ENCODE results near the gene TNFAIP8. TPM values are rescaled to one million over a fixed set of nuclear protein-coding genes. Genes with fewer than 3 reads are reported as not detected.

TNFAIP8 gene
- total RNA-seq, 1 donor from 2014 or later, result 40.6 TPM

DNA sequence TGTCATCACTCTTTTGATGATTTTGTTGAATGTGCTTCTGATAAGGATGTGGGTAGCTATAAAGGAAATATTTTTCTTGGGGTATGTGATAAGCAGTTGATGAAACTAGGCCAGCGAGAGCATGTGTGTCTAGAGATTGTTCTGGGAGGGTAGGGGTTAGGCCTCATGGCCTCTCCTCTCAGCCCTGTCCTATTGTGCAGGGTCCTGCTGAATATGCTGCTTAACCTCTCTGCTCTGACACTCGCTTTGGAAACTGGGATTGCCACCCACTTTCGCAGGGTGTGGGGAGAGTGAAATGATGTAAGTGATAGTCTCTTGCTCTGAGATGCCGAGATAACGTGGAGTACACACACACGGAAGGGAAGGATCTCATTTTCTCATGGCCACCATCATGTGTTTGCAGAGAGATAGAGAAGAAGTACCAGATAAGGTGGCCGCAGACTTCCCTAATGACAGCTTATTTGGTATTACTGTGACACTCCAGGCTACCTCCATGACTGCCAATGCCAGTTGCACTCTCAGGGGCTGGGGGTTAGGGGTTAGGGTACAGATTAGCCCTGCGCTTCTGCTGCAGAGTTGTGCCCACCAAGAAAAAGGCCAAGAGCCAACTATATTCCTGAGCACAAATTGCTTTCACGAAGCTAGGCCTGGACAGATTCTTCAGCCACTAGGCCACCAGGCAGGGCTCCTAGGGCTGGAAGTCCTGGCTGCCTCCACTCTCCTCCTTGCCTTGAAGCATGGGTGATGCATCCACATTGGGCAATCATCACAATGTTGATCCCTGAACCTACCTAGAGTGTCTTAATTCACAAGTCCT is 25.2 kb upstream of the TNFAIP8 start:
- Histone ChIP-seq H3K4me2 (no peak overlapping the region), H3K4me1 (peaks cover 20% of the 10 kb centered on the region), H2AFZ (replicated peaks) (no peak overlapping the region), H3K79me2 (ENCODE audit: low read depth) (no peaks in the 10 kb centered on the region), H3K27ac (no peak overlapping the region), H3F3A (ENCODE audit: low read depth) (no peaks in the 10 kb centered on the region), H4K20me1 (ENCODE audit: low read depth) (no peaks in the 10 kb centered on the region), H3K27me3 (no peaks in the 10 kb centered on the region), H3K9ac (no peak overlapping the region), H3K36me3 (no peaks in the 10 kb centered on the region), H3K9me3 (ENCODE audit: low read depth) (no peaks in the 10 kb centered on the region), H3K4me3 (no peak overlapping the region)
- Mint-ChIP-seq H3K9me3 (no peaks in the 10 kb centered on the region), H3K27me3 (ENCODE audit: insufficient read depth, low read depth) (peaks cover 2% of the 10 kb centered on the region), H3K4me3 (no peak overlapping the region), H3K36me3 (peaks cover 2% of the 10 kb centered on the region), H3K4me1 (peaks cover 30% of the 10 kb centered on the region), H3K27ac (no peak overlapping the region)
- no peak for DNase-seq (ENCODE audit: low spot score)
- no peak for TF ChIP-seq EZH2 (IDR thresholded peaks at IDR 0.05)
- TF ChIP-seq EZH2phosphoT487 (IDR thresholded peaks at IDR 0.05), result no peak
- TF ChIP-seq, protein P1, sequence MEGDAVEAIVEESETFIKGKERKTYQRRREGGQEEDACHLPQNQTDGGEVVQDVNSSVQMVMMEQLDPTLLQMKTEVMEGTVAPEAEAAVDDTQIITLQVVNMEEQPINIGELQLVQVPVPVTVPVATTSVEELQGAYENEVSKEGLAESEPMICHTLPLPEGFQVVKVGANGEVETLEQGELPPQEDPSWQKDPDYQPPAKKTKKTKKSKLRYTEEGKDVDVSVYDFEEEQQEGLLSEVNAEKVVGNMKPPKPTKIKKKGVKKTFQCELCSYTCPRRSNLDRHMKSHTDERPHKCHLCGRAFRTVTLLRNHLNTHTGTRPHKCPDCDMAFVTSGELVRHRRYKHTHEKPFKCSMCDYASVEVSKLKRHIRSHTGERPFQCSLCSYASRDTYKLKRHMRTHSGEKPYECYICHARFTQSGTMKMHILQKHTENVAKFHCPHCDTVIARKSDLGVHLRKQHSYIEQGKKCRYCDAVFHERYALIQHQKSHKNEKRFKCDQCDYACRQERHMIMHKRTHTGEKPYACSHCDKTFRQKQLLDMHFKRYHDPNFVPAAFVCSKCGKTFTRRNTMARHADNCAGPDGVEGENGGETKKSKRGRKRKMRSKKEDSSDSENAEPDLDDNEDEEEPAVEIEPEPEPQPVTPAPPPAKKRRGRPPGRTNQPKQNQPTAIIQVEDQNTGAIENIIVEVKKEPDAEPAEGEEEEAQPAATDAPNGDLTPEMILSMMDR (IDR thresholded peaks at IDR 0.05), result no peak

DNA sequence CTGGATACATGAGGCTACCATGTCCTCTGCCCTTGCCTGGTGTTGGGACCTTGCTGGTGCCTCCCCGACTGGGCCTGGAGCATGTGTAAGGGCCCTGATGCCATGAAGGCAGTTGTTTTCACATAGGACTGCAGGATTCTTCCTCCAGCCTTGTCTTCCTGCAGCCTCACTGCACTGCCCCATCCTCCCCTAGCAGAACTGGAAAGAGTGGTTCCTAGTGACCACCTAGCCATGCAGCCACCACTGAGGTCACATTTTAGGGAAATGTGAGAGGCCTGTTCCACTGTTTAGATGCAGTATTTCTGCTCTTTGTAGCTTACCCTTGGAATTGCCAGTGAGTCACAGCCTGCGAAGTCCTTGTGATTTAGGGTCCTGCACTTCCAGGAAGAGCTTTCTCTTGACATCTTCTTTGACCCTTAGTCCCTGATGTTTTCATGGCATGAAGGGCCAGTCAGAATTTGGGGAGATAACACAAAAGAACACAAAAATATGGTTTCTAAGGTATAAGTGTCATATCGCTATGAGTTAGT is 24.2 kb upstream of the TNFAIP8 start:
- H2AFZ ChIP-seq (replicated peaks), result no peak overlapping the region
- no peaks in the 10 kb centered on the region for H3K36me3 ChIP-seq
- H3K27ac Mint-ChIP-seq, result no peak overlapping the region
- no peaks in the 10 kb centered on the region for H3K27me3 Mint-ChIP-seq (ENCODE audit: insufficient read depth, low read depth)
- no peak overlapping the region for H3K9ac ChIP-seq
- H4K20me1 ChIP-seq (ENCODE audit: low read depth), result no peaks in the 10 kb centered on the region
- H3K27me3 ChIP-seq, result no peaks in the 10 kb centered on the region
- H3K4me3 ChIP-seq, result no peak overlapping the region
- H3K79me2 ChIP-seq (ENCODE audit: low read depth), result no peaks in the 10 kb centered on the region
- no peak for DNase-seq (ENCODE audit: low spot score)
- peaks cover 2% of the 10 kb centered on the region for H3K36me3 Mint-ChIP-seq
- H3F3A ChIP-seq (ENCODE audit: low read depth), result no peaks in the 10 kb centered on the region
- TF ChIP-seq, protein P1 (IDR thresholded peaks at IDR 0.05), result no peak
- TF ChIP-seq EZH2phosphoT487 (IDR thresholded peaks at IDR 0.05), result no peak
- TF ChIP-seq EZH2 (IDR thresholded peaks at IDR 0.05), result no peak
- H3K4me1 ChIP-seq, result peaks cover 20% of the 10 kb centered on the region
- H3K4me3 Mint-ChIP-seq, result no peak overlapping the region
- H3K4me1 Mint-ChIP-seq, result peaks cover 24% of the 10 kb centered on the region
- H3K4me2 ChIP-seq, result no peak overlapping the region
- H3K27ac ChIP-seq, result no peak overlapping the region
- no peaks in the 10 kb centered on the region for H3K9me3 Mint-ChIP-seq
- no peaks in the 10 kb centered on the region for H3K9me3 ChIP-seq (ENCODE audit: low read depth)

DNA sequence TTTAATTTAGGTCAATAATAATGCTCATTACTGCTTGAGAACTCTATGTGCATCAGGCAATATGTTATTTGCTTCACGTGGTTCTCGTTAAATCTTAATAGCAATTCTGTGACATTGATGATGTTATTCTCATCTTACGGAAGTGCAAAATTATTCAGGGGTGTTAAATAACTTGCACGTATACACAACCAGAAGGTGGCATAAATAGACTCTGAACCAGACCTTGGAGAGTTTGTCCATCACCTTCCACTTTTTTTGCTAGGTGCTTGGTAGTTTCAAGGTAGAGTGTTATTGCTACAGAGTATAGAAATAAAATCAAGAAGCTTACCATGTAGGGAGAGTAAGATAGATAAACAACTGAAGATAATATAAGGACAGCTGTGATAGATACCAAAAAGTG is 23.6 kb upstream of the TNFAIP8 start:
- H2AFZ ChIP-seq (replicated peaks), result no peak overlapping the region
- H3F3A ChIP-seq (ENCODE audit: low read depth), result no peaks in the 10 kb centered on the region
- peaks cover 2% of the 10 kb centered on the region for H3K36me3 Mint-ChIP-seq
- no peaks in the 10 kb centered on the region for H3K9me3 ChIP-seq (ENCODE audit: low read depth)
- no peaks in the 10 kb centered on the region for H3K36me3 ChIP-seq
- no peak overlapping the region for H3K27ac ChIP-seq
- H3K4me1 Mint-ChIP-seq, result peaks cover 20% of the 10 kb centered on the region
- H3K4me3 Mint-ChIP-seq, result no peak overlapping the region
- no peaks in the 10 kb centered on the region for H3K9me3 Mint-ChIP-seq
- no peak overlapping the region for H3K4me3 ChIP-seq
- H3K27me3 ChIP-seq, result no peaks in the 10 kb centered on the region
- H3K27me3 Mint-ChIP-seq (ENCODE audit: insufficient read depth, low read depth), result no peaks in the 10 kb centered on the region
- no peak overlapping the region for H3K4me2 ChIP-seq
- H3K4me1 ChIP-seq, result peaks cover 20% of the 10 kb centered on the region
- no peaks in the 10 kb centered on the region for H4K20me1 ChIP-seq (ENCODE audit: low read depth)
- no peak for DNase-seq (ENCODE audit: low spot score)
- no peak for TF ChIP-seq EZH2 (IDR thresholded peaks at IDR 0.05)
- TF ChIP-seq, protein P1 (IDR thresholded peaks at IDR 0.05), result no peak
- no peak for TF ChIP-seq EZH2phosphoT487 (IDR thresholded peaks at IDR 0.05)
- H3K79me2 ChIP-seq (ENCODE audit: low read depth), result no peaks in the 10 kb centered on the region
- H3K9ac ChIP-seq, result no peak overlapping the region
- H3K27ac Mint-ChIP-seq, result no peak overlapping the region

All from neural progenitor cell (in vitro differentiated cells).